ENCODE data around the gene ARID5B.

Gene ARID5B

GRCh38 chr10:62010366-62010765, 108.9 kb downstream of the ARID5B start:
- TF ChIP-seq CTCF (IDR thresholded peaks at IDR 0.05; ENCODE audit: low read depth, low read length): no peak
- no peak for TF ChIP-seq POLR2A (IDR thresholded peaks at IDR 0.05; ENCODE audit: extremely low read depth, insufficient read length)
- no peak for TF ChIP-seq MYC (IDR thresholded peaks at IDR 0.05; ENCODE audit: low read depth, low read length)
- TF ChIP-seq, protein P1, sequence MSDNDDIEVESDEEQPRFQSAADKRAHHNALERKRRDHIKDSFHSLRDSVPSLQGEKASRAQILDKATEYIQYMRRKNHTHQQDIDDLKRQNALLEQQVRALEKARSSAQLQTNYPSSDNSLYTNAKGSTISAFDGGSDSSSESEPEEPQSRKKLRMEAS (IDR thresholded peaks at IDR 0.05; ENCODE audit: low read depth, low read length): no peak
- DNase-seq (ENCODE audit: low read depth): no peak
- H3K4me3 ChIP-seq (ENCODE audit: low read depth, low read length): no peak overlapping the region

GRCh38 chr10:62011558-62011957, 110.1 kb downstream of the ARID5B start:
- no peak overlapping the region for H3K4me3 ChIP-seq (ENCODE audit: low read depth, low read length)
- no peak for TF ChIP-seq POLR2A (IDR thresholded peaks at IDR 0.05; ENCODE audit: extremely low read depth, insufficient read length)
- no peak for TF ChIP-seq MYC (IDR thresholded peaks at IDR 0.05; ENCODE audit: low read depth, low read length)
- TF ChIP-seq, protein P1 (IDR thresholded peaks at IDR 0.05; ENCODE audit: low read depth, low read length): no peak
- no peak for DNase-seq (ENCODE audit: low read depth)

GRCh38 chr10:62012318-62012717, 110.8 kb downstream of the ARID5B start:
- no peak for DNase-seq (ENCODE audit: low read depth)
- TF ChIP-seq CTCF (IDR thresholded peaks at IDR 0.05; ENCODE audit: low read depth, low read length): no peak
- no peak for TF ChIP-seq POLR2A (IDR thresholded peaks at IDR 0.05; ENCODE audit: extremely low read depth, insufficient read length)
- no peak for TF ChIP-seq MYC (IDR thresholded peaks at IDR 0.05; ENCODE audit: low read depth, low read length)
- TF ChIP-seq, protein P1 (IDR thresholded peaks at IDR 0.05; ENCODE audit: low read depth, low read length): no peak
- H3K4me3 ChIP-seq (ENCODE audit: low read depth, low read length): no peak overlapping the region

GRCh38 chr10:62014510-62014909, 113.0 kb downstream of the ARID5B start:
- no peak overlapping the region for H3K4me3 ChIP-seq (ENCODE audit: low read depth, low read length)
- TF ChIP-seq POLR2A (IDR thresholded peaks at IDR 0.05; ENCODE audit: extremely low read depth, insufficient read length): no peak
- TF ChIP-seq, protein P1 (IDR thresholded peaks at IDR 0.05; ENCODE audit: low read depth, low read length): no peak
- no peak for TF ChIP-seq MYC (IDR thresholded peaks at IDR 0.05; ENCODE audit: low read depth, low read length)
- TF ChIP-seq CTCF (IDR thresholded peaks at IDR 0.05; ENCODE audit: low read depth, low read length): no peak
- no peak for DNase-seq (ENCODE audit: low read depth)

DNA sequence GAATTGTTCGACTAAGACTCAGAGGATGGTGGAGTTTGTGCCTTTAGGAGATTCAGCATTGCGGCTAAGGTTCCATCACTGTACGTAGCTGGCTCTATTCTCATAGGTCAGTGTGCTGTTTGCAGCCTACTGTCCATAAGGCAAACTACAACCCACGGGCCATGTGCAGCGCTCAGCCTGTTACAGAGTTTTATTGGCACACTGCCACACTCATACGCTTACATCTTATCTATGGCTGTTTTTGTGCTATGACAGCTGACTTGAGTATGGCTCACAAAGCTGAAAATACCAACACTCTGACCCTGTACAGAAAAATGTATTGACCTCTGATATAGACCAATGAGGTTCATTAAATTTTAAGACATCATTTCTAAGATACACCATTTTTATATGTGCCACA, 114.5 kb downstream of the ARID5B start:
- no peak overlapping the region for H3K4me3 ChIP-seq (ENCODE audit: low read depth, low read length)
- no peak for DNase-seq (ENCODE audit: low read depth)
- TF ChIP-seq, protein P1 (IDR thresholded peaks at IDR 0.05; ENCODE audit: low read depth, low read length): no peak
- no peak for TF ChIP-seq CTCF (IDR thresholded peaks at IDR 0.05; ENCODE audit: low read depth, low read length)
- no peak for TF ChIP-seq POLR2A (IDR thresholded peaks at IDR 0.05; ENCODE audit: extremely low read depth, insufficient read length)
- TF ChIP-seq MYC (IDR thresholded peaks at IDR 0.05; ENCODE audit: low read depth, low read length): no peak

GRCh38 chr10:62016623-62017490, 115.4 kb downstream of the ARID5B start:
- no peak for TF ChIP-seq CTCF (IDR thresholded peaks at IDR 0.05; ENCODE audit: low read depth, low read length)
- no peak for TF ChIP-seq MYC (IDR thresholded peaks at IDR 0.05; ENCODE audit: low read depth, low read length)
- TF ChIP-seq POLR2A (IDR thresholded peaks at IDR 0.05; ENCODE audit: extremely low read depth, insufficient read length): no peak
- TF ChIP-seq, protein P1 (IDR thresholded peaks at IDR 0.05; ENCODE audit: low read depth, low read length): no peak
- H3K4me3 ChIP-seq (ENCODE audit: low read depth, low read length): no peak overlapping the region
- DNase-seq (ENCODE audit: low read depth): peak; percentile 54
